ENCODE data around the gene CEP83. TPM values are rescaled to one million over a fixed set of nuclear protein-coding genes. Genes with fewer than 3 reads are reported as not detected.

The CEP83 gene
- total RNA-seq, 3 donors from 2014 or later: 13.3 to 30.0 (median 23.3) TPM

- no peaks in the 10 kb centered on the region for H3K36me3 ChIP-seq
- no peaks in the 10 kb centered on the region for H3K9me3 ChIP-seq
- H3K27me3 ChIP-seq: no peaks in the 10 kb centered on the region
- no peak for DNase-seq (ENCODE audit: low spot score in 2 of 2)
- peaks cover 0 to 4% of the 10 kb centered on the region in 2 donors for H3K4me1 ChIP-seq
- intact Hi-C loops (cut with DNase I; ENCODE audit: low total_unique reads): no loop called here
- no peak overlapping the region for H3K27ac ChIP-seq
- no peak for TF ChIP-seq CTCF (IDR thresholded peaks at IDR 0.05)
- TF ChIP-seq POLR2AphosphoS5 (IDR thresholded peaks at IDR 0.05): no peak
- no peak for TF ChIP-seq POLR2A (IDR thresholded peaks at IDR 0.05)
- H3K4me3 ChIP-seq: no peak overlapping the region
These were observed 190.2 kb downstream of the CEP83 start for GRCh38 chr12:94269316-94269999.

- DNase-seq (ENCODE audit: low spot score in 2 of 2): no peak
- Histone ChIP-seq H3K4me3 (no peak overlapping the region), H3K4me1 (peaks cover 0 to 4% of the 10 kb centered on the region in 2 donors), H3K27me3 (no peaks in the 10 kb centered on the region), H3K9me3 (no peaks in the 10 kb centered on the region), H3K27ac (peak overlapping the region; percentile 67 to 68), H3K36me3 (no peaks in the 10 kb centered on the region)
- TF ChIP-seq POLR2A (IDR thresholded peaks at IDR 0.05) (no peak), CTCF (IDR thresholded peaks at IDR 0.05) (no peak)
- intact Hi-C loops (cut with DNase I; ENCODE audit: low total_unique reads): no loop called here
These were observed 191.7 kb downstream of the CEP83 start for GRCh38 chr12:94267921-94268471.

- Histone ChIP-seq H3K4me3 (no peak overlapping the region), H3K27me3 (no peaks in the 10 kb centered on the region), H3K27ac (peak overlapping the region; percentile 67 to 68), H3K4me1 (peaks cover 0 to 6% of the 10 kb centered on the region in 2 donors), H3K9me3 (no peaks in the 10 kb centered on the region), H3K36me3 (no peaks in the 10 kb centered on the region)
- TF ChIP-seq POLR2AphosphoS5 (IDR thresholded peaks at IDR 0.05) (no peak), POLR2A (IDR thresholded peaks at IDR 0.05) (no peak), CTCF (IDR thresholded peaks at IDR 0.05) (no peak)
- DNase-seq (ENCODE audit: low spot score in 2 of 2): no peak
- intact Hi-C loops (cut with DNase I; ENCODE audit: low total_unique reads): no loop called here
These were observed 192.2 kb downstream of the CEP83 start for GRCh38 chr12:94267537-94267872.

GRCh38 chr12:94266796-94267536 lies 192.7 kb downstream of the CEP83 start:
- intact Hi-C loops (cut with DNase I; ENCODE audit: low total_unique reads): no loop called here
- no peaks in the 10 kb centered on the region for H3K9me3 ChIP-seq
- peak overlapping the region; percentile 67 to 83 for H3K27ac ChIP-seq
- no peaks in the 10 kb centered on the region for H3K27me3 ChIP-seq
- DNase-seq (ENCODE audit: low spot score in 2 of 2): no peak
- TF ChIP-seq POLR2AphosphoS5 (IDR thresholded peaks at IDR 0.05) (peak in 2 of 3 donors; percentile 26 to 32), POLR2A (IDR thresholded peaks at IDR 0.05) (no peak)
- peaks cover 0 to 6% of the 10 kb centered on the region in 2 donors for H3K4me1 ChIP-seq
- H3K36me3 ChIP-seq: no peaks in the 10 kb centered on the region
- no peak overlapping the region for H3K4me3 ChIP-seq

GRCh38 chr12:94265966-94266745 lies 193.5 kb downstream of the CEP83 start:
- peak overlapping the region; percentile 67 to 83 for H3K27ac ChIP-seq
- DNase-seq (ENCODE audit: low spot score in 2 of 2): no peak
- no peak for TF ChIP-seq CTCF (IDR thresholded peaks at IDR 0.05)
- no peak for TF ChIP-seq POLR2A (IDR thresholded peaks at IDR 0.05)
- no peak for TF ChIP-seq POLR2AphosphoS5 (IDR thresholded peaks at IDR 0.05)
- intact Hi-C loops (cut with DNase I; ENCODE audit: low total_unique reads): no loop called here
- H3K27me3 ChIP-seq: no peaks in the 10 kb centered on the region
- peaks cover 0 to 6% of the 10 kb centered on the region in 2 donors for H3K4me1 ChIP-seq
- no peaks in the 10 kb centered on the region for H3K9me3 ChIP-seq
- no peak overlapping the region for H3K4me3 ChIP-seq
- no peaks in the 10 kb centered on the region for H3K36me3 ChIP-seq
